ENCODE measurements around the gene GPR4.

- TF ChIP-seq, protein P1, sequence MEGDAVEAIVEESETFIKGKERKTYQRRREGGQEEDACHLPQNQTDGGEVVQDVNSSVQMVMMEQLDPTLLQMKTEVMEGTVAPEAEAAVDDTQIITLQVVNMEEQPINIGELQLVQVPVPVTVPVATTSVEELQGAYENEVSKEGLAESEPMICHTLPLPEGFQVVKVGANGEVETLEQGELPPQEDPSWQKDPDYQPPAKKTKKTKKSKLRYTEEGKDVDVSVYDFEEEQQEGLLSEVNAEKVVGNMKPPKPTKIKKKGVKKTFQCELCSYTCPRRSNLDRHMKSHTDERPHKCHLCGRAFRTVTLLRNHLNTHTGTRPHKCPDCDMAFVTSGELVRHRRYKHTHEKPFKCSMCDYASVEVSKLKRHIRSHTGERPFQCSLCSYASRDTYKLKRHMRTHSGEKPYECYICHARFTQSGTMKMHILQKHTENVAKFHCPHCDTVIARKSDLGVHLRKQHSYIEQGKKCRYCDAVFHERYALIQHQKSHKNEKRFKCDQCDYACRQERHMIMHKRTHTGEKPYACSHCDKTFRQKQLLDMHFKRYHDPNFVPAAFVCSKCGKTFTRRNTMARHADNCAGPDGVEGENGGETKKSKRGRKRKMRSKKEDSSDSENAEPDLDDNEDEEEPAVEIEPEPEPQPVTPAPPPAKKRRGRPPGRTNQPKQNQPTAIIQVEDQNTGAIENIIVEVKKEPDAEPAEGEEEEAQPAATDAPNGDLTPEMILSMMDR (IDR thresholded peaks at IDR 0.05; ENCODE audit: insufficient read depth, low read depth, low read length): no peak
- no peak for TF ChIP-seq EZH2 (IDR thresholded peaks at IDR 0.05; ENCODE audit: insufficient read depth, low read length)
These were observed 47.5 kb downstream of the GPR4 start for GRCh38 chr19:45554481-45554880.

Measured in astrocyte (in vitro differentiated cells and primary cell).